Activated T-cell treated with anti-CD3 and anti-CD28 coated beads for 4 hours (primary cell): ENCODE measurements around the gene ZNF282.
"Not testable (repeated sequence)": the region's sequence is repeated elsewhere in the genome, so short reads cannot be mapped to it uniquely, and the experiment has no call there.

Experiments
- DNase-seq: peaks from one replicate; pipeline ENCODE4 v3.0.0-alpha.2; 2020

Gene ZNF282

GRCh38 chr7:149261829-149262617 lies 66.7 kb downstream of the ZNF282 start, which contains the start of gene ZNF783:
Gene ZNF783 (plus strand): TSS chr7:149262196. CDS start chr7:149262334, 138 bp downstream.
- peak; percentile 75 for DNase-seq

- no peak for DNase-seq
These were observed 71.1 kb downstream of the ZNF282 start for GRCh38 chr7:149266451-149266850.

GRCh38 chr7:149267733-149268132 lies 72.4 kb downstream of the ZNF282 start:
- DNase-seq = no peak

- not testable (repeated sequence) for DNase-seq
These were observed 79.1 kb downstream of the ZNF282 start for GRCh38 chr7:149274424-149274823.
